Measurements from ENCODE around the gene CDK9.
"Not testable (repeated sequence)": the region's sequence is repeated elsewhere in the genome, so short reads cannot be mapped to it uniquely, and the experiment has no call there.

The CDK9 gene

DNA sequence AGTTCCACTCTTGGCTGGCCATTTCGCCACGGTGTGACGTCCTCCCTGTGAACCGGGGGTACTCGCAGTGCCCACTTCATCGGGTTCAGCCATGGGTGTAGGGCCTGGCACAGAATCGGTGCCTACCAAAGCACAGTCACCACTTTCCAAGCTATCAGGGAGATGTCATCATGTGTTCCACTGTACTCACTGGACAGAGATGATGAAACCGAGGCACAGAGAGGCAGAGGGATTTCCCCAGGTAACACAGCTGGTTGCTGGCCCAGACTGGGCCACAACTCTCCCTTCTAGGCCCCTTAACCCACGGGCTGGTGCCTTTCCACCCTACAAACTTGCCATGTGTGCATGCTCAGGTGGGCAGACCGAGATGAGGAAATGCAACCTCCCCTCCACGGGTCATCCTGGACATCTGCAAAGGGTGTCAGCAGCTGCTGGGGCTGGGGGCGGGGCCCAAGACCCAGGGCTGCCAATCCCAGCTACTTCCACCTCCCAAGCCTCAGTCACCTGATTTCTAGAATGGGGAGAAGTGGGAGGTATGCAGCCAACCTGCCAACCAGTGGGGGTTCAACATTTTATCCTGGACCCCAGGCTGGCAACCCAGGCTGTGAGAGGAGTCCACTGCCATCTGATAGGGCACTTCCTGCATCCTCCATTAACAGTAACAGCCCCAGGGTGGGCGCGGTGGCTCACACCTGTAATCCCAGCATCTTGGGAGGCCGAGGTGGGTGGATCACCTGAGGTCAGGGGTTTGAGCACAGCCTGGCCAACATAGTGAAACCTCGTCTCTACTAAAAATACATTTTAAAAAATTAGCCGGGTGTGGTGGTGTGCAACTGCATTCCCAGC lies 6.5 kb upstream of the CDK9 start:
- no peak for FAIRE-seq
- no peak for DNase-seq (ENCODE audit: low spot score)

- no peak for FAIRE-seq
- DNase-seq (ENCODE audit: low spot score), result no peak
Observed at GRCh38 chr9:127780126-127780885, 5.5 kb upstream of the CDK9 start.

- not testable (repeated sequence) for FAIRE-seq; DNase-seq (ENCODE audit: low spot score)
Observed at GRCh38 chr9:127780909-127781308, 4.9 kb upstream of the CDK9 start.

DNA sequence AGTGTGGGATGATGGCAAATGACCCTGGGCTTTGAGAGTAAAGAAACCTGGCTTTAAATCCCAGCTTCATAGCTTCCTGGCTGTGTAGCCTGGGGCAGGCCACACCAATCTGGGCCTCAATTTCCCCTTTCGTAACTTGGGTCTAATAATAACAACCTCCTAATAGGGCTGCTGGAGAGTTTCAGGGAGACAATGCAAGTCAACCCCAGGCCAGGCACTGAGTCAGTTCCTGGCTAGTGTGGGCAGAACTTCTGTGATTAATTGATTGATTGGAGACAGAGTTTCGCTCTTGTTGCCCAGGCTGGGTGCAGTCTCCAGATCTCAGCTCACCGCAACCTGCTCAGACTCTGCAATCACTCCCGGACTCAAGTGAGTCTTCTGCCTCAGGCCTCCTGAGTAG lies 4.0 kb upstream of the CDK9 start:
- DNase-seq (ENCODE audit: low spot score) (no peak), FAIRE-seq (no peak)

- FAIRE-seq, result no peak
- no peak for DNase-seq (ENCODE audit: low spot score)
Observed at GRCh38 chr9:127783111-127784008, 2.5 kb upstream of the CDK9 start.

GRCh38 chr9:127785023-127785932 lies 556 bp upstream of the CDK9 start:
- FAIRE-seq, result no peak
- DNase-seq (ENCODE audit: low spot score), result peak; percentile 91

GRCh38 chr9:127786773-127787104 lies 905 bp downstream of the CDK9 start:
- FAIRE-seq, result no peak
- DNase-seq (ENCODE audit: low spot score), result no peak

DNA sequence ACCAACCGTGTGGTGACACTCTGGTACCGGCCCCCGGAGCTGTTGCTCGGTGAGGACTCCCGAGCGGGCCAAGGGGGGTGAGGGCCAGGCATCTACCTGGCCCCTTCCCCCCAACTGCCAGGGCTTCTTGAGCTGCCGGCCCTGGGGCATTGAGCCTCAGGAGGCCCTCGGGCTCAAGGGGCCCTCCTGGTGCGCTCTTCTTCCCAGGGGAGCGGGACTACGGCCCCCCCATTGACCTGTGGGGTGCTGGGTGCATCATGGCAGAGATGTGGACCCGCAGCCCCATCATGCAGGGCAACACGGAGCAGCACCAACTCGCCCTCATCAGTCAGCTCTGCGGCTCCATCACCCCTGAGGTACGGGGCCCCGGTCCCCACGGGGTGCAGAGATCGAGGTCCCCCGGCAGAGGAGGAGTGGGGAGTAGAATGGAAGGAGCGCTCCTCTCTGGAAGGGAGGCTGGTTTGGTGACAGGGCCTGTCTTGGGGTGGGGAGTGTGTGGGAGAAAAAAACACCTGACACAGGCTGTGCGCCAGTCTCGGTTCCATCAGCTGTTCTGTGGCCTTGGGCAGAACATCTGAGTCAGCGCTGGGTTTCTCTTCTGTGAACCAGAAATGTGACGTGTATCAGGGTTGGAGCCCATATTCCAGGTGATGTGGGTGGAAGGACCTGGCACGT lies 2.6 kb downstream of the CDK9 start:
- FAIRE-seq, result no peak
- DNase-seq (ENCODE audit: low spot score), result no peak

DNA sequence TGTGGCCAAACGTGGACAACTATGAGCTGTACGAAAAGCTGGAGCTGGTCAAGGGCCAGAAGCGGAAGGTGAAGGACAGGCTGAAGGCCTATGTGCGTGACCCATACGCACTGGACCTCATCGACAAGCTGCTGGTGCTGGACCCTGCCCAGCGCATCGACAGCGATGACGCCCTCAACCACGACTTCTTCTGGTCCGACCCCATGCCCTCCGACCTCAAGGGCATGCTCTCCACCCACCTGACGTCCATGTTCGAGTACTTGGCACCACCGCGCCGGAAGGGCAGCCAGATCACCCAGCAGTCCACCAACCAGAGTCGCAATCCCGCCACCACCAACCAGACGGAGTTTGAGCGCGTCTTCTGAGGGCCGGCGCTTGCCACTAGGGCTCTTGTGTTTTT lies 3.3 kb downstream of the CDK9 start:
- FAIRE-seq (no peak), DNase-seq (ENCODE audit: low spot score) (no peak)

GRCh38 chr9:127790094-127790855 lies 4.4 kb downstream of the CDK9 start:
- DNase-seq (ENCODE audit: low spot score) (no peak), FAIRE-seq (no peak)

GRCh38 chr9:127791085-127791484 lies 5.3 kb downstream of the CDK9 start:
- DNase-seq (ENCODE audit: low spot score) (no peak), FAIRE-seq (no peak)

GRCh38 chr9:127792417-127793031 lies 6.7 kb downstream of the CDK9 start:
- DNase-seq (ENCODE audit: low spot score) (no peak), FAIRE-seq (no peak)

DNA sequence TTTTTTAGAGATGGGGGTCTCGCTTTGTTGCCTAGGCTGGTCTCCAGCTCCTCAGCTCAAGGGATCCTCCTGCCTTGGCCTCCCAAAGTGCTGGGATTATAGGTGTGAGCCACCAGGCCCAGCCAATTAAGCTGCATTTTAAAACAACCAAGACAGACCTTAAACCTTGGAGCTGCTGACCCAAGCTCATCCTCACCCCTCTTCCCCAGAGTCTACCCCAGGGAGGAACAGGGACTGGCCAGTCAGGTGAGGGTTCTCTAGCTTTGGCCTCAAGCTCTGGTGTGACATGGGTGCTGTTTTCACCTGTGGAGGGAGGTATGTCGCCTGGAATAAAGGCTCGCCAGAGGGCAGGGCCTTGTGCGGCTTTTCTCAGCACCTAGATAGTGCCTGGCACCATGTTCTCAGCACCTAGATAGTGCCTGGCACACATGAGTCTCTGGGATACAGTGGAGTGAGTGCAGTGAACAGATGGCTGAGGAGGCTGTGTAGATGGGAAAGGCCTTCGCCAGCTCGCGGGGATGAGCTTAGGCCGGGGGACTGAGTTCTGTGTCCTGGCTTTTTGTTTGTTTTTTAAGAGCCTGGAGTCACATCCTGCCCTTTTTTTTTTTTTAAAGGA lies 7.4 kb downstream of the CDK9 start:
- DNase-seq (ENCODE audit: low spot score) (no peak), FAIRE-seq (no peak)

- FAIRE-seq (no peak), DNase-seq (ENCODE audit: low spot score) (no peak)
Observed at GRCh38 chr9:127794001-127794791, 8.4 kb downstream of the CDK9 start.

GRCh38 chr9:127796225-127796813 lies 10.5 kb downstream of the CDK9 start:
- FAIRE-seq, result no peak
- no peak for DNase-seq (ENCODE audit: low spot score)

- DNase-seq (ENCODE audit: low spot score) (peak; percentile 20), FAIRE-seq (no peak)
Observed at GRCh38 chr9:127796852-127797370, 11.1 kb downstream of the CDK9 start.

- no peak for FAIRE-seq
- no peak for DNase-seq (ENCODE audit: low spot score)
Observed at GRCh38 chr9:127801955-127802575, 16.2 kb downstream of the CDK9 start.

Measured in urothelium cell line (cell line).